Astrocyte (in vitro differentiated cells and primary cell): ENCODE data around the gene MBNL2.

Experiments used
- EZH2 ChIP-seq: IDR thresholded peaks from 2 replicates; pipeline ENCODE4 v1.6.1; 2012; ENCODE audit warnings: mild to moderate bottlenecking, low read length, inconsistent platforms; ENCODE audit not compliant: insufficient read depth
- TF ChIP-seq, protein P1 (sequence below): IDR thresholded peaks from 2 replicates; pipeline ENCODE4 v1.5.1; 2011; ENCODE audit warnings: low read depth, mild to moderate bottlenecking, inconsistent platforms, low read length, moderate library complexity; ENCODE audit not compliant: insufficient read depth

DNA sequence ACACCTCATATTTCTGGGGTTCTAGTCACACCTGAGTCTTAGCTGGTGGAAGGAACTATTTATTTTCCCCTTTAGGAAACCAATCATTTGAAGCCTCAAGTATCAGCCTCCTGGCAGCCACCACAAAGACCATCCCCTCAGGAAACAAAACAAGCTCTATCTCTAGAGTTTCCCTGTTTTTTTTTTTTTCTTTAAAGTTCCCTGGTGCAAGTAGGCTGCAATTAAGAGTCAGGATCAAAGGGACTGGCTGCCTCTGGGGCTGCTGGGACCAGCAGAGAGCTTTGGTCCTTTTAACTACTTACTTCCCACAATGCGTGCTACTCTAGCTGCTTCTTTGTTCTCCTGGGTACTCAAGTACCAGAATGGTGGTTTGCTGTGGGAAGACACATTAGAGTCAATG lies 11.4 kb downstream of the MBNL2 start:
- TF ChIP-seq, protein P1, sequence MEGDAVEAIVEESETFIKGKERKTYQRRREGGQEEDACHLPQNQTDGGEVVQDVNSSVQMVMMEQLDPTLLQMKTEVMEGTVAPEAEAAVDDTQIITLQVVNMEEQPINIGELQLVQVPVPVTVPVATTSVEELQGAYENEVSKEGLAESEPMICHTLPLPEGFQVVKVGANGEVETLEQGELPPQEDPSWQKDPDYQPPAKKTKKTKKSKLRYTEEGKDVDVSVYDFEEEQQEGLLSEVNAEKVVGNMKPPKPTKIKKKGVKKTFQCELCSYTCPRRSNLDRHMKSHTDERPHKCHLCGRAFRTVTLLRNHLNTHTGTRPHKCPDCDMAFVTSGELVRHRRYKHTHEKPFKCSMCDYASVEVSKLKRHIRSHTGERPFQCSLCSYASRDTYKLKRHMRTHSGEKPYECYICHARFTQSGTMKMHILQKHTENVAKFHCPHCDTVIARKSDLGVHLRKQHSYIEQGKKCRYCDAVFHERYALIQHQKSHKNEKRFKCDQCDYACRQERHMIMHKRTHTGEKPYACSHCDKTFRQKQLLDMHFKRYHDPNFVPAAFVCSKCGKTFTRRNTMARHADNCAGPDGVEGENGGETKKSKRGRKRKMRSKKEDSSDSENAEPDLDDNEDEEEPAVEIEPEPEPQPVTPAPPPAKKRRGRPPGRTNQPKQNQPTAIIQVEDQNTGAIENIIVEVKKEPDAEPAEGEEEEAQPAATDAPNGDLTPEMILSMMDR: no peak
- no peak for TF ChIP-seq EZH2
